Fibroblast of skin of back (primary cell): ENCODE results near the gene ZNF76.
"Not testable (repeated sequence)": the region's sequence is repeated elsewhere in the genome, so short reads cannot be mapped to it uniquely, and the experiment has no call there.

Experiments used
- DNase-seq: peaks from one replicate; pipeline ENCODE4 v3.0.0-alpha.2; 2013

Gene ZNF76

DNA sequence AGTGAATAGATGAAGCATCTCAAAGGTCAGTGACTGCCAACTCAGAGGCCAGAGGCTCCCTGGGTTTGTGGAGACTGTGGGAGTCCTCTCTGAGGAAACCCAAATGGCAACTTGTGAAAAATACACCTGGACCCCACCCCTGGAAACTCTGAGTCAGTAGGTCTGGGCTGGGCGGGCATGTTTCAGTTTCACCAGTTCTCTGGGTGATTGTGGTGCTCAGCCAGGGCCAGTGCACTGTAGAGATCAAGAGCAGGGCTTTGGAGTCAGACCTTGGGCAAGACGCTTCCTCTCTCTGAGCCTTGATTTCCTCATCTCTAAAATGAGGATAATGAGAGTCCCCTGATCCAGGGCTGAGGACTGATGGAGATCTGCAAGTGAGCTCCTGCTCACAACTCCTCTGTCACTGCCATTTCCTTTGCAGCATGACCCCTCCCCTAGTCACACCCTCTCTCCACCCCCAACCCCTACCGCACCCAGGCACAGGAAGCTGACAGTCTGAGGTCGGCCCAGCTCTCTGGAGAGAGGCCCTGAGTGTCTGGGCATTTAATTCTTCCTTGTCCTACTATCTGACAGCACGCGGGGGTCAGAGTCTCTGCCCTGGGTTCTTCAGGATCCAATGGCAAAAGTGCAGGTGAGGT is 43.2 kb downstream of the ZNF76 start:
- DNase-seq, result peak; percentile 50

DNA sequence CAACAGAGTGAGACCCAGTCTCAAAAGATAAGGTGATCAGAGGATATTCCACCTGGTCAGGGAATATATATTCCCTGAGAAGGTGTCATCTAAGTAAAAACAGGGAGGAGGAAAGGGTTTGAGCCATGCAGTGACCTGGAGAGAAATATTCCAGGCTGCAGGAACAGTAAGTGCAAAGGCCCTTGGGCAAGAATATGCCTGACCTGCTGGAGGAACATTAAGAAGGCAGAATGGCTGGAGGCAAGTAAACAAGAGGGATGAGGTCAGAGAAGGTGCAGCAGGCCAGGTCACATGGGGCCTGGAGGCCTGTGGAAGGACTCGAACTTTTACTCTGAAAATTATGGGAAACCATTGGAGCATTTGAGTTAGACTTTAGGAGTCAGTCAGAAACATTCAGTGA is 44.8 kb downstream of the ZNF76 start:
- DNase-seq, result no peak

DNA sequence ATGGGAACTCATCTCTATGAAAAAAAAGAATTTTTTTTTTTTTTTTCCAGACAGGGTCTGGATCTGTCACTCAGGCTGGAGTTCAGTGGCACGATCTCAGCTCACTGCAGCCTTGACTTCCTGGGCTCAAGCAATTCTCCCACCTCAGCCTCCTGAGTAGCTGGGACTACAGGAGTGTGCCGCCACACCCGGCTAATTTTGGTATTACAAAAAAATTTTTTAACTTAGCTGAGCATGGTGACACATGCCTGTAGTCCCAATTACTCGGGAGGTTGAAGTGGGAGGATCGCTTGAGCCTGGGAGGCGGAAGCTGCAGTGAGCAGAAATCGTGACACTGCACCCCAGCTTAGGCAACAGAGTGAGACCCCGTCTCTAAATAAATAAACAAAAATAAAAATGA is 45.6 kb downstream of the ZNF76 start:
- DNase-seq, result no peak

DNA sequence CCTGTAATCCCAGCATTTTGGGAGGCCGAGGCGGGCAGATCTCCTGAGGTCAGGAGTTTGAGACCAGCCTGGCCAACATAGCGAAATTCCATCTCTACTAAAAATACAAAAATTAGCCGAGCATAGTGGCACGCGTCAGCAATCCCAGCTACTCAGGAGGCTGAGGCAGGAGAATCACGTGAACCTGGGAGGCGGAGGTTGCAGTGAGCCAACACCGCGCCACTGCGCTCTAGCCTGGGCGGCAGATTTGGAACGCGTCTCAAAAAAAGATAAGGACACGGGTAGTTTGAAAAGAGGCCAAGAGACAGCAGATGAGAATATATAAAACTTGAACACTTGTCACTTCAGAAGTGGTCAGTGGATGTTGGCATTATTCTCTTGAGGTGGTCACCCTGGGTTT is 47.6 kb downstream of the ZNF76 start:
- not testable (repeated sequence) for DNase-seq

DNA sequence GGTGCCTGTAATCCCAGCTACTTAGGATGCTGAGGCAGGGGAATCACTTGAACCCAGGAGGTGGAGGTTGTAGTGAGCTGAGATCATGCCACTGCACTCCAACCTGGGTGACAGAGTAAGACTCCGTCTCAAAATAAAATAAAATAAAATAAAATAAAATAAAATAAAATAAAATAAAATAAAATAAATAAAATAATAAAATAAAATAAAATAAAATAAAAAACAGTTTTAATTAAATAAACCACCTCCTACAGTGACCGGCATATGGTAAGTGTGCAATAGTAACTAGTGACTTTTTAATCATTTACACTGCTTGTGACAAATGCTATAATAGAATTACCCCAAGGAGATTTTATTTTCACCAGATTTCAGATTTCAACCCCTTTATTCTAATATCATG is 49.0 kb downstream of the ZNF76 start:
- DNase-seq, result not testable (repeated sequence)

DNA sequence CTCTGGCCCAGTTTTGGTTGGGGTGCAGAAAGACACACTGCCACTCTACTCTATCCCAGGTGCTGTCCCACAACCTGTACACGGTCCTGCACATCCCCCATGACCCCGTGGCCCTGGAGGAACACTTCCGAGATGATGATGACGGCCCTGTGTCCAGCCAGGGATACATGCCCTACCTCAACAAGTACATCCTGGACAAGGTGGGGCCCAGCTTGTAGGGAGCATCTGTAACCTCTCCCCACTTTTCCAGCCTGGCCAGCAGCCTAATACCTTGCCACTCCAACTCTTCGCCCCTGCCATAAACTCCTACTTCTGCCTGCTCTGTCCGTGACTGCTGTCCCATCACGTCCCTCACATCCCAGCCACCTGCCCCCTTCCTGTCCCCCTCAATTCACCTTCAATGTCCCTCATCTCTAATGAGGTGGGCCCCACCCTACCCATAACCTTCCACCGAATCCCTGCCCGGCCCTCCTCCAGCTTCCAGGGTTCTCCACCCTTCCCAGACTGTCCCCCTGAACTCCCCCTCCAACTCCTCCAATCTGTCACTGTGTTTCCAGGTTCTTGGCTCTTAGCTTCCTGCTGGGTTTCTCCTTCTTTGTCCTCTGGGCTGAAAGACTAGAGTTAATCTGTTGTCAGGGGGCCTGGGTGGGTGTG is 50.2 kb downstream of the ZNF76 start:
- no peak for DNase-seq

DNA sequence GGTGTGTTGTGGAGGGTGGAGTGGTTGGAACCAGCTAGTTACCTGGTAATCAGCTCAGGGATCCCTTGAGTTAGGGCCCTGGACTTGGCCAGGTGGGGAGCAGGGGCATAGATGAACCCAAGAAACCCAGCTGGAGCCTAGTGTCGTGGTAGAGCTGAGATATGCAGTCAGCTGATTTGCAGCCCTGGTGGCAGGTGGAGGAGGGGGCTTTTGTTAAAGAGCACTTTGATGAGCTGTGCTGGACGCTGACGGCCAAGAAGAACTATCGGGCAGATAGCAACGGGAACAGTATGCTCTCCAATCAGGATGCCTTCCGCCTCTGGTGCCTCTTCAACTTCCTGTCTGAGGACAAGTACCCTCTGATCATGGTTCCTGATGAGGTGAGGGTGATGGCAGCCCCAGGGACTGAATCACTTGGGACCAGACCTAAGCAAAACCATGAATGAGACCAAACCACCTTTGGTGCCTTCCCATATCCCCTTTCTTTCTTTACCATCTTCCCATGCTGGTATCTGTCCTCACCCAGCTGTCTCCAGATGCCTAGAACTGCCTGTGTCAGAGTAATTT is 50.8 kb downstream of the ZNF76 start:
- DNase-seq, result no peak

DNA sequence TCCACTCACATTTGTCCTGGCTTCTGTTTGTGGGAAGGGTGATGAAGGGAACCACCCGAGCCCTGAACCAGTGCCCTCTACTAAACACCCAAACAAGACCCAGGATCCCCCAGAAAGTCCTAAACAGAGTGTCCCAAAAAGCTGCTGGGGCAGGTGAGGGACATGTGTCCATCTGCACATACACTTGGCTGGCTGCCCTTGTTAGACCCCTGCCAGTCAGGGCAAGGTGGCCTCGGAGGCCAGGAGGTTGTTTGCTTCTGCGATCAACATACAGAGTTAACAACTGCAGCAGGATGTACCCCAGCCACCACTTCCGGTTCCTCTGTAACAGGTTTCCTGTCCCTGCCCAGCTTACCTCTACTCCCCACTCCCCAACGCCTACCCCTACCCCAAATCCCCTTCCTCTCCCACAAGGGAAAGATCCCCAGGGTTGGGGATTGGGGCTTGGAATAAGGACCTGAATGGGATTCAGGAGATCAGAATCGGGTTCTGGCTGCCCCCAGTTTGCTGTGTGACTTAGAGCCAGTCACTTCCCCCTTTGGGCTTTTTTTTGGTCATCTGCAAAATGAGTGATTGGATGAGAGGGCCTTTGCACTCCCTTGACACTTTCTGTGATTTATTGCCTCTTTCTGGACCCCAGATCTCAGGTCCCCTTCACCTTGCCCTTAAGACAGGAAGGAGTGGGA is 52.0 kb downstream of the ZNF76 start:
- no peak for DNase-seq

DNA sequence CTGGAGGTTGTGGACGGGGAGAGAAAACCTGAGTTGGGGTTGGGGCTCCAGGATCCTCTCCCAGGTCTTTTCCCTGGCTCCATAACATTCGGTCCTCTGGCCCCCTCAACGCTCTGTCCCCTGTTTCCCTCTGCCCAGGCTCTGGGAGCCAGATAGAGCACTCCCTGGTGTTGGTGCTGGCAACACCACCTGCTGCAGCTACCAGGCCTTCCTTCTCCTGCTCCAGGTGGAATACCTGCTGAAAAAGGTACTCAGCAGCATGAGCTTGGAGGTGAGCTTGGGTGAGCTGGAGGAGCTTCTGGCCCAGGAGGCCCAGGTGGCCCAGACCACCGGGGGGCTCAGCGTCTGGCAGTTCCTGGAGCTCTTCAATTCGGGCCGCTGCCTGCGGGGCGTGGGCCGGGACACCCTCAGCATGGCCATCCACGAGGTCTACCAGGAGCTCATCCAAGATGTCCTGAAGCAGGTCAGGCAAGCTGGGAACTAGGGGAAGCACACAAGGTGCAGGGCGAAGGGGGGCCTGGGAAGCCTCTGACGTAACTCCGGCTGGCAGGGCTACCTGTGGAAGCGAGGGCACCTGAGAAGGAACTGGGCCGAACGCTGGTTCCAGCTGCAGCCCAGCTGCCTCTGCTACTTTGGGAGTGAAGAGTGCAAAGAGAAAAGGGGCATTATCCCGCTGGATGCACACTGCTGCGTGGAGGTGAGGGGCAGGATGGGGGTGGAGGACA is 52.7 kb downstream of the ZNF76 start:
- no peak for DNase-seq

DNA sequence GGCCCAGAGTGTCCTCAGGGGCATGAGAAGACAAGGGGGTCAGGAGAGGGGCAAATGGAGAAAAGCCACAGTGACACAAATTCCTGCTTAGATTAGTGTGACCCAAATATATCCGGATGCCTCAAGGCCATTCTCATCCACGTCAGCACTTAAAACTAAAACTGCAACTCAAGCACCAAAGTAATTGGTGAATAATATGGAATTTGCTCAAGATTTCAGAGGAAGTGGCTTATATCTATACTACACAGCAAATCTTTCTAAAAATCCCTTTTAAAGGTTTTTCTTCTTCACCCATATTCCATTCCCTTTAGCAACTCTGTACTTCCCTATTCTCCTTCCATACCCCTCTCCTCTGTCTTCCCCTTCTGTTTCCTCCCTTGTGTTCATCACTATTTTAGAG is 53.3 kb downstream of the ZNF76 start:
- DNase-seq, result no peak

DNA sequence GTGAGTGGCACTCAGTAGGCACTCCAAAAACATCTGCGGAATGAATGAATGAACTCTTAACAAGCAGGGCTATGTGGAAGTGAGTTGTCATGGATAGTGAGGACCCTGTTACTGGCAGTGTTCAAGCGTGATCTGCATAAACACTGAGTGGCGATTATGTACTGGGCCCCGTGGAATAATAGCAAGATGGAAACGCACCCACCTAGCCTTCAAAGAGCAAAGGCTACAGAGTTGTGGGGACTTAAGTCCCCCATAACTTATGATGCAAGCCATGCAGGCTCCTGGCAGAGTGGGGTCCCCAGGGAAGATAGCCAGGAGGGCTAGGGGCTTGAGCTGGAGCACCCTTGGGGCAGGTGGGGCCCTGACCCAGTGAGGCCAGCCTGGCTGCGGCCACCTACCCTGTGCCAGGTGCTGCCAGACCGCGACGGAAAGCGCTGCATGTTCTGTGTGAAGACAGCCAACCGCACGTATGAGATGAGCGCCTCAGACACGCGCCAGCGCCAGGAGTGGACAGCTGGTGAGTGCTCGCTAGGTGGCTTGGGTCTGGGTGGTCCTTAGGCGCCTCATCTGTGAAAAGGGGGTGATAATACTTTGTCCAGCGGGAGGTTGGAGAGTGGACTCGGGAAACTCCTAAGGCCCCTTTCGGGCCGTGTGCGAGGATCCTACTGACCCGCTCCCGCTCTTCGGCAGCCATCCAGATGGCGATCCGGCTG is 58.1 kb downstream of the ZNF76 start:
- no peak for DNase-seq

DNA sequence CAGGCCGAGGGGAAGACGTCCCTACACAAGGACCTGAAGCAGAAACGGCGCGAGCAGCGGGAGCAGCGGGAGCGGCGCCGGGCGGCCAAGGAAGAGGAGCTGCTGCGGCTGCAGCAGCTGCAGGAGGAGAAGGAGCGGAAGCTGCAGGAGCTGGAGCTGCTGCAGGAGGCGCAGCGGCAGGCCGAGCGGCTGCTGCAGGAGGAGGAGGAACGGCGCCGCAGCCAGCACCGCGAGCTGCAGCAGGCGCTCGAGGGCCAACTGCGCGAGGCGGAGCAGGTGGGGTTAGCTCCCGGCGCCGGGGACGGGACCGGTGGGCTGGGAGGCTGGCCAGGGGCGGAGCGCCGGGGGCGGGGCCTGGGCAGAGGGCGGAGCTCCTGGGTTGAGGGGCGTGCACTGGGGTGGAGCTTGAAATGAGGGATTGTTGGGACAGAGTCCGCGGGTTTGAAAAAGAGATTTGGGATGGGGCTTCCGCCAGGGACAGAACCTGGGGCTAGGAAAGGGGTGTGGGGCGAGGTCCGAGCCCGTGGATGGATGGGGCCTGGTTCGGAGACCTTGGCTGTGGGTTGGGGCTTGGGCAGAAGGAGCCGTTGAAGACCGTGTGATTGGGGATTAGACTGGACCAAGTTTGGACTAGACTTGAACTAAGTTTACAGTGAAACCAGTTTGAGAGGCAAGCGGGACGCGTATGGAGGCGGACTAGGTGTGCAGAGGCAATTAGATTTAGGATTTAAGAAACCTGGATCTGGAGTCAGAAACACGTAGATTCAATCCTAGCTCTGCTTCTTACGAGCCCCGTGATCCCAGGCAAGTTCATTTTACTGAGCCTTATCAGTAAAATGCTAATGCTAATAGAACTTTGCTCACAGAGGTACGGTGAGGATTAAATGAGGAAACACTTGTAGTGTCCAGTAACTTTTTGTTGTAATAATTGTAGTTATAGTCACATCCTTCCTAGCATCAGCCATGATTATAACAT is 58.9 kb downstream of the ZNF76 start:
- peak; percentile 80 for DNase-seq

DNA sequence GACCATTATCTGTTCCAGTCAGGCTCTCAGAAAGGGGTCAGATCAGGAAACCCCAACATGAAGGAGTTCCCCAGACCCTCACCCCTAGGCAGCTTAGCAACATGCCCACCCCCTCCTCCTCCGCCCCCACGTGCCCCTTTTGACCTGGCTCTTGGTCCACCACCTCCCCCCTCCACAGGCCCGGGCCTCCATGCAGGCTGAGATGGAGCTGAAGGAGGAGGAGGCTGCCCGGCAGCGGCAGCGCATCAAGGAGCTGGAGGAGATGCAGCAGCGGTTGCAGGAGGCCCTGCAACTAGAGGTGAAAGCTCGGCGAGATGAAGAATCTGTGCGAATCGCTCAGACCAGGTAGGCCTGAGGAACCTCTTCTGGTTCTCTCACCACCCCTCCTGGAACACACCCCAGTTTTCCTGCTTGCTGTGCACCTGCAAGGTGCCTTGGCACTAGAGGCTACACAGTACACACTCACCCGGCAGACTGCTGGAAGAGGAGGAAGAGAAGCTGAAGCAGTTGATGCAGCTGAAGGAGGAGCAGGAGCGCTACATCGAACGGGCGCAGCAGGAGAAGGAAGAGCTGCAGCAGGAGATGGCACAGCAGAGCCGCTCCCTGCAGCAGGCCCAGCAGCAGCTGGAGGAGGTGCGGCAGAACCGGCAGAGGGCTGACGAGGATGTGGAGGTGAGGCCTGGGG is 60.0 kb downstream of the ZNF76 start:
- no peak for DNase-seq

DNA sequence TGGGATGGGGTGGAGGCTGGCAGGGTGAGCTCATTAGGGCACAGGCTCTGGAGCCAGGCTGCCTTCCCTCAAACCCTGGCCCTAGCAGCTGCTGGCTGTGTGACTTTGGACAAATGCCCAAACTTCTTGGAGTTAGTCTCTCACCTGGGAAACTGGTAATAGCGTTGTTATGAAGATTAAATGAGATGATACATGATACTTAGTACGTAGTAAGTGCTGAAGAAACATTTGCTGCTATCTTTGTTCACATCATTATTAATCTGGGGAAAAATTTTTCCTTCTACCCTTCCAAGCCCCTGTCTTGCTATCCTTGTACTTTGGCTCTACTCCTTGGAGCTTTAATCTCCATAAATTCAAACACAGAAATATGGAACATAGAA is 60.5 kb downstream of the ZNF76 start:
- no peak for DNase-seq

DNA sequence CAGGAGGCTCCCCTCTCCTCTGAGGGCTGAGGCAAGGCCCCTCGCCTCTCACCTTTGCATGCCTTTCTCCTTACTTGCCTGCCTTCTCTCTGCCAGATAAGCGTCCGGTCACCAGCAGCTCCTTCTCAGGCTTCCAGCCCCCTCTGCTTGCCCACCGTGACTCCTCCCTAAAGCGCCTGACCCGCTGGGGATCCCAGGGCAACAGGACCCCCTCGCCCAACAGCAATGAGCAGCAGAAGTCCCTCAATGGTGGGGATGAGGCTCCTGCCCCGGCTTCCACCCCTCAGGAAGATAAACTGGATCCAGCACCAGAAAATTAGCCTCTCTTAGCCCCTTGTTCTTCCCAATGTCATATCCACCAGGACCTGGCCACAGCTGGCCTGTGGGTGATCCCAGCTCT is 61.6 kb downstream of the ZNF76 start:
- no peak for DNase-seq

DNA sequence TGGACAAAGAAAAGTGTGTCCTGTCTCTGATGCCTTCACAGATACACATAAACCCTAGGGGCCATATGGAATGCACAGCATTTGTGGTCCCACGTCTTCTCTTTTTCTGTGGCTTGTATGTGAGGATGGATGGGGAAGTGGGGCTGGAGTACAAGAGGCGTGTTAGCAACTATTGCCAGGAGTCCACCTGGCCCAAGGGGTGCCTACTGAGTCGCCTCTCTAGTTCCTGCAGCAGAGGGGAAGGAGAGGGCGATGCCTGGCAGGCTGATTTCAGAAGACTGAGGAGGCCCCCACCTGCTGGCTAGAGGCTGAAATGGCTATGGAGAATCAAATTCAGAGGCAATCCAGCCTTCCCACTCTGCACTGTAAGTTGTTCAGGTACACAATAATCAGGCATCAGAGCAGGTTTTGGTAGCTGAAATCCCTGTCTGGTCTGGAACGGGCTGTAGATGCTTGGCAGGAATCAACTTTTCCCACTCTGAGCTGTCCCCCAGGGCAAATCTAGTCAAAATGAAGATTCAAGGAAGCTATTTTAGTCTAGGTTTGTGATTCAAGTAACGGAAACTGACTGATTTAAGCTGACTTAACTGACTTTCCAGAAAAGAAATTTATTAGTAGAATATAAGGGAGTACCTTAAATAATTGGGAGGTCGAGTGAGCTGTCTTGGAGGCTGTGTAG is 68.0 kb downstream of the ZNF76 start:
- peak; percentile 47 for DNase-seq

DNA sequence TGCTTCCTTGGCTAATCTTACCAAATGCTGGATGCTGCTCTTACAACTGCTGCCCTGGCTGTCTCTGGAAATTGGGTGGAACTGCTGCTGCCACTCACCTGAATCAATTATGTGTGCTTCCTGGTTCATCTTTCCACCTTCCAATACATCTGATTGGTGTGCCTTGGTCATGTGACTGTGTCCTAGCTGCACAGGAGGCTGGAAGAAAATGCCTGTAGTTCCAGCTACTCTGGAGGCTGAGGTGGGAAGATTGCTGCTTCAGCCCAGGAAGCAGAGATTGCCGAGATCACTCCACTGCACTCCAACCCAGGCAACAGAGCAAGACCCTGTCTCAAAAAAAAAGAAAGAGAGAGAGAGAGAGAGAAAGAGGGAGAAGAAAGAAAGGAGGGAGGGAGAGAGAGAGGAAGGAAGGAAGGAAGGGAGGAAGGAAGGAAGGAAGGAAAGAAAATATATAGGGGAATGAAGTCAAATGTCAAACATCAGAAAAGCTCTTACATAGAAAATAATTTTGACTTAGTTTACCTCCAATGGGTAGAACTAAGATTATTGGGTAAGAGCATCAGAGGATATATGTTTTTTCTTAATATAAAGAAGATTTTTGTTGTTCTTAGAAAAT is 68.7 kb downstream of the ZNF76 start:
- no peak for DNase-seq

DNA sequence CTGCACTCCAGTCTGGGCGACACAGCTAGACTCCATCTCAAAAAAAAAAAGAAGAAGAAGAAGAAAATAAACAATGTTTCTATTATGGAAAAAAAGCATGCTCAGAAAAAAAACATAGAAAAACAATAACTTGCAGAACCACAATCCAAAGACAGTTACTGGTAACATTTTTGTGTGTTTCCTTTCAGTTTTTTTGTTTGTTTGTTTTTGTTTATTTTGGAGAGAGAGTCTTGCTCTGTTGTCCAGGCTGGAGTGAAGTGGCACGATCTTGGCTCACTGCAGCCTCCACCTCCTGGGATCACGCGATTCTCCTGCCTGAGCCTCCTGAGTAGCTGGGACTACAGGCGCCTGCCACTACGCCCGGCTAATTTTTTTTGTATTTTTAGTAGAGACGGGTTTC is 69.4 kb downstream of the ZNF76 start:
- not testable (repeated sequence) for DNase-seq

DNA sequence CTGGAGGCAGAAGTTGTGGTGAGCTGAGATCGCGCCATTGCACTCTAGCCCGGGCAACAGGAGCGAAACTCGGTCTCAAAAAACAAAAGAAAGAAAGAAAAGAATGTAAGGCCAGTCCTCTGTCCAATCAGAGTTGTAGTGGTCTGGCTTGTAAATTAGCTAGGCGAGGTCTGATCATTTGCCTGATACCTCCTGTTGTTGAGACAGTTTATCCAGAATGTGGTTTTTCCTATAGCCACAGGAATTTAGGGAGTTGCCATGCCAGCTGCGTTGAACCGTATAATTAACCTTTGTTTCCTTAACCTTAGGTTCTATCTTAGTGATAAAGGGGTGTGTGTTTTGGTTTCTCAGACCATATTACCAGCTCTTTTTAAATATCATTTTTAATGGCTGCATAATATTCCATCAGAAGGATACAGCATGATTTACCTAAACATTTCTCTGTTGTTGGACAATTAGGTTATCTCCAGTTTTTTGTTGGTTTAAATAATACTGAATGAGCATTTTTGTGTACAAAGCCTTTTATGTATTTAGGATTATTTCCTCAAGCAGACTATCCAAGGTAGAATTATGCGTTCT is 71.1 kb downstream of the ZNF76 start:
- DNase-seq, result no peak
